Spleen (tissue), 7 donors: Measurements from ENCODE around the gene ESR2.

ENCODE experiments used
- POLR2A ChIP-seq, 3 donors: fragments of 450-650 bp; IDR thresholded peaks; one replicate each; pipeline ENCODE4 v1.5.1; 2017; ENCODE audit warnings: antibody characterized with exemption in 3 of 3, mild to moderate bottlenecking in 1 of 3
- TF ChIP-seq, protein P1 (sequence below), 11 experiments: fragments of 200-600 bp in 7 of 11; fragments of 450-650 bp in 4 of 11; sonication (generic) in 4 of 11; IDR thresholded peaks in 8 of 11; conservative IDR thresholded peaks in 3 of 11; 1 replicate in 7 of 11; 2 replicates in 4 of 11; pipeline versions ENCODE4 v1.4.0 to v1.8.0; 2016 to 2021; ENCODE audit warnings: antibody characterized with exemption in 11 of 11, inconsistent platforms in 4 of 11, mild to moderate bottlenecking in 1 of 11
- donor health status: DM: no; HTN: no; CAD: no; lungs with moderate emphysema.
- donor health status: DM: no; HTN: no; CAD: no.
- donor health status: DM: no; HTN: no; CAD: no.

DNA sequence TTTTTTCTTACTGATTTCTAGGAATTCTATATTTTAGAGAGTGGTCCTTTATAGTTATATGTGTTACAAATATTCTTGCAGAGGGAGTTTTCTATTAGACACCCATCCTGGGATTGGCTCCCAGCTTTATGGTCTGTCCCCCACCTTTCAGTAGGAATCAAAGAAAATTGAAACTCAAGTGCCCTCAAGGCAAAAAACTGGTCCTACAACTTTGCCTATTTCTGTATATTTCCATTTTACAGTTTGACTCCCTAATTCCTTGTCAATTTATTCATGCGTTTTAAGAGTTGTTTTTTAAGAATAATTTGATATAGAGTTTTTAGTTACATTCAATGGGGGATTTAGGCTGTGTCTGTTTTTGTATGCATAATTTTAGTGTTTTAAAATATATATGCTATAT is 232.5 kb downstream of the ESR2 start:
- no peak for TF ChIP-seq POLR2A (IDR thresholded peaks at IDR 0.05)
- TF ChIP-seq, protein P1, sequence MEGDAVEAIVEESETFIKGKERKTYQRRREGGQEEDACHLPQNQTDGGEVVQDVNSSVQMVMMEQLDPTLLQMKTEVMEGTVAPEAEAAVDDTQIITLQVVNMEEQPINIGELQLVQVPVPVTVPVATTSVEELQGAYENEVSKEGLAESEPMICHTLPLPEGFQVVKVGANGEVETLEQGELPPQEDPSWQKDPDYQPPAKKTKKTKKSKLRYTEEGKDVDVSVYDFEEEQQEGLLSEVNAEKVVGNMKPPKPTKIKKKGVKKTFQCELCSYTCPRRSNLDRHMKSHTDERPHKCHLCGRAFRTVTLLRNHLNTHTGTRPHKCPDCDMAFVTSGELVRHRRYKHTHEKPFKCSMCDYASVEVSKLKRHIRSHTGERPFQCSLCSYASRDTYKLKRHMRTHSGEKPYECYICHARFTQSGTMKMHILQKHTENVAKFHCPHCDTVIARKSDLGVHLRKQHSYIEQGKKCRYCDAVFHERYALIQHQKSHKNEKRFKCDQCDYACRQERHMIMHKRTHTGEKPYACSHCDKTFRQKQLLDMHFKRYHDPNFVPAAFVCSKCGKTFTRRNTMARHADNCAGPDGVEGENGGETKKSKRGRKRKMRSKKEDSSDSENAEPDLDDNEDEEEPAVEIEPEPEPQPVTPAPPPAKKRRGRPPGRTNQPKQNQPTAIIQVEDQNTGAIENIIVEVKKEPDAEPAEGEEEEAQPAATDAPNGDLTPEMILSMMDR (IDR thresholded peaks at IDR 0.05 in 8 of 11, conservative IDR thresholded peaks at IDR 0.05 in 3 of 11): no peak
